IPS DF 6.9 (cell line): ENCODE data around the gene ZNF440.
"Not testable (repeated sequence)": the region's sequence is repeated elsewhere in the genome, so short reads cannot be mapped to it uniquely, and the experiment has no call there.

Experiments used
- DNase-seq: peaks from one replicate; pipeline ENCODE4 v3.0.0-alpha.2; 2013; ENCODE audit warnings: low read depth, low spot score
- H3K27ac ChIP-seq: one replicate; pipeline ENCODE4 v1.5.1; 2013; ENCODE audit warnings: low read length, control low read depth
- H3K27me3 ChIP-seq: 2 replicates; pipeline ENCODE4 v1.6.1; 2013; ENCODE audit warnings: mild to moderate bottlenecking, low read length; ENCODE audit not compliant: control insufficient read depth, insufficient read depth
- H3K36me3 ChIP-seq: 2 replicates; pipeline ENCODE4 v1.6.1; 2013; ENCODE audit warnings: low read length; ENCODE audit not compliant: control insufficient read depth, insufficient read depth
- H3K4me1 ChIP-seq: 2 replicates; pipeline ENCODE4 v1.6.1; 2013; ENCODE audit warnings: low read length; ENCODE audit not compliant: control insufficient read depth, insufficient read depth
- H3K4me3 ChIP-seq: 2 replicates; pipeline ENCODE4 v1.5.1; 2013; ENCODE audit warnings: mild to moderate bottlenecking, low read length
- H3K9me3 ChIP-seq: 2 replicates; pipeline ENCODE4 v1.6.1; 2013; ENCODE audit warnings: low read length, inconsistent platforms; ENCODE audit not compliant: control insufficient read depth, insufficient read depth
- WGBS: extraction: QIAGEN DNeasy Blood & Tissue Kit; methylation state at CpG from one replicate; pipeline ENCODE4 v1.1.7; 2013; ENCODE audit warnings: mixed read lengths, missing lambda C conversion rate; ENCODE audit not compliant: insufficient read length, insufficient coverage; 5-methylcytosine and 5-hydroxymethylcytosine counted together

Gene ZNF440

DNA sequence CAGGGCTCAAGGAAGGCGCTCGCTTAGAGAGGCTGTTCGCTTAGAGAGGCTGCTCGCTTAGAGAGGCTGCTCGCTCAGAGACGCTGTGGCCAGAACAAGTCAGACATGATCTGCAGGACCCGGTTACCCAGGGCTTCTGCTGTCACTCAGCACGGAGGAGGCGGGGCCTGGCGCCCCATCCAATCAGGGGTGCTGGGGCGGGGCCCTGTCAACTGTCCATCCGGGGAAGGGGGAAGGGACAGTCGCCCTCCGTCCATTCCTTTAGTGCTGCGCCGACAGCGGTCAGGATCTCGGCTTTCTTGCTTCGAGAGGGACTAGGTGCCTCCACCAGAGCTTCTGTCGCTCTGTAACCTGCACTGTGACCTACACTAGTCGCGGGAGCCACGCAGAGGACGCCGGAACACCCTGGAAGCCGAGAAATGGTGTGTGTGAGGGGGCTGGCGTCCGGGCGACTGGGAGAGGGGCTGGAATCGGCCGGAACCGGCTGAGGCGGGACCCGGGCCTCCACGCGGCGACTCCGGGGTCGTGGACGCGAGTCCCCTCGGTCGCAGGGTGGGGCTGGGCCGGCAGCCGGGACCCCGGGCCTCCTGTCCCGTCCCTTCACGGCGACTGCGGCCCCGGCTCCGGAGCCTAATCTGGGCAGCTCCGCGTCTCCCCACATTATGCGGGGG, at the start of gene ZNF440:
ZNF440 (plus strand) TSS at position 245 of the 671 bp plus-strand sequence; CDS start at position 420, 175 bp downstream.
- peak; percentile 75 for DNase-seq

DNA sequence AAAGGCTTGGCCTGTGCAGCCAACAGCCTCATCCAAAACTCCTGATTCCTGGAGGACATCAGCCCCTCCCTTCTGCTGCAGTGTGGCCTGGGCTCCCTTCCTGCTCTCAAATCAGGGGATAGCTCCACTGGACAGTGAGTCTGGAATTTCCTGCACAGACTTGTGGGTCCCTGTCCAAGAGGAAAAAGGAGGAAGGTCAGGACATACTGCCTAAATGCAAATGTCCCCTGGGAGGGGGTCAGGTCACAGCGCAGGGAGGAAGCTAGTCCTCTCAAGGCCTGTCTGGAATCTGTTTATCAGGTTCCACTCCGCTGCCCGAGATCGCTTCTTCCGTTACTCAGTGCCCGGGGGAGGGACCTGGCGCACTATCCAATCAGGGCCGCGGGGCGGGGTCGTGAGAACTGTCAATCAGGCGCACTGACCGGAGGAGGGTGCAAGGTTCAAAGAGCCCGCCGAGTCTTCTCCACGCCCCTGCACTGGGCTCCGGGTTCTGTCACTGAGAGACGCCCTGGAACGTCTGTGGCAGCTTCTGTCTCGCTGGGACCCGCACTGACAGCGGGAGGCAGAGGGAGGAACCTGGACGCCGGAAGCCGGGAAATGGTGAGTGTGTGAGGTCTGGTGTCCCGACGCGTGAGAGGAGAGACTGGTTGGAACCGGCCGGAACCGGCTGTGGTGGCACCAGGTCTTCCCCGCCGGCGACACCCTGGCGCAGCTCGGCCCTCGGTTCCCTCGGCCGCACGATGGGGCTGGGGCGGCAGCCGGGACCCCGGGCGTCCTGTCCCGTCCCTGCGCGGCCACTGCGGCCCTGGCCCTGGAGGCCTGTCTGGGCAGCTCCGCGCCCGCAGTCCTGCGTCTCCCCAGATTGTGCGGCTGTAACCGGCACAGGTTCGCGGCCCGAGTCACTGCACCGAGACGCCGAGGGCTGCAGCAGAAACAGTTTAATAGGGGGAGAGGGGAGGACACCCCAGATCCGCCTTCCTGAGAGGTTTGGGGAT, 47.2 kb upstream of the ZNF440 start, which contains the start of gene ZNF441:
ZNF441 (plus strand) TSS at position 404 of the 995 bp plus-strand sequence; CDS start at position 598, 194 bp downstream.
- Histone ChIP-seq H3K4me1 (no peaks in the 10 kb centered on the region), H3K36me3 (no peaks in the 10 kb centered on the region), H3K27me3 (peaks cover 10% of the 10 kb centered on the region; the same call in 1 of the 2 replicates), H3K27ac (no peak within 1 kb of the TSS), H3K4me3 (peak within 1 kb of the TSS; percentile 67), H3K9me3 (no peaks in the 10 kb centered on the region)
- WGBS, result no CpG with 5 or more reads among the region's 61 CpGs
- DNase-seq, result peak; percentile 79

More for the DNA sequence above, at the start of gene ZNF440:
- Histone ChIP-seq H3K4me3 (peak within 1 kb of the TSS; percentile 77; the same call in 1 of the 2 replicates), H3K4me1 (peaks cover 2% of the 10 kb centered on the region; the same call in 1 of the 2 replicates), H3K27me3 (peaks cover 8% of the 10 kb centered on the region; the same call in 1 of the 2 replicates), H3K9me3 (no peaks in the 10 kb centered on the region), H3K27ac (no peak within 1 kb of the TSS), H3K36me3 (no peaks in the 10 kb centered on the region)
- WGBS, result no CpG with 5 or more reads among the region's 55 CpGs

DNA sequence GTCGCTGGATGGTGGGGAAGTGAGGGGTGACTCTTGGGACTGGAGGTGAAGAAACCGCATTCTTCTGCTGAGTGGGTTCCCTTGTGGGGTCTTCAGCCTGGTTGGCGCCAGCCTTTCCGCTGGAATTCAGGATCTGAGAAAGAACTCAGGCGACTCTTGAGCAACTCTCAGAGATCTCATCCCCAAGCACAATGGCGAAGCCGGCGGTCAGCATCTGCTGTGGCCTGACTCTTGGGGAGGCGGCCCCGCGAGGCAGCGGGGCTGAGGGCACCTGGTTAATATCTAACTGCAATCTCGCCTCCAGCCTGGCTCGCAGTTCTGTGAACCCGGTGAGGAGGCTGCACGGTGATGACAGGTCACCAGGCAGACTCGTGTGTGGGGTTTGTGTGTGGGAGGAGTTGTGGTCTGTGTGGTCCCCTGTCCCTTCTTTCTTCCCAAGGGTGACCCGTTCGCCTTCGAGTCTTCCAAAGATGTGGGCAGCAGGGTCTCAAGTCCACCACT, 46.4 kb upstream of the ZNF440 start:
- no peaks in the 10 kb centered on the region for H3K9me3 ChIP-seq
- H3K27me3 ChIP-seq, result peaks cover 10% of the 10 kb centered on the region; the same call in 1 of the 2 replicates
- no peaks in the 10 kb centered on the region for H3K4me1 ChIP-seq
- peak overlapping the region; percentile 67; the same call in 1 of the 2 replicates for H3K4me3 ChIP-seq
- H3K27ac ChIP-seq, result no peak overlapping the region
- no CpG with 5 or more reads among the region's 20 CpGs for WGBS
- H3K36me3 ChIP-seq, result no peaks in the 10 kb centered on the region
- no peak for DNase-seq

DNA sequence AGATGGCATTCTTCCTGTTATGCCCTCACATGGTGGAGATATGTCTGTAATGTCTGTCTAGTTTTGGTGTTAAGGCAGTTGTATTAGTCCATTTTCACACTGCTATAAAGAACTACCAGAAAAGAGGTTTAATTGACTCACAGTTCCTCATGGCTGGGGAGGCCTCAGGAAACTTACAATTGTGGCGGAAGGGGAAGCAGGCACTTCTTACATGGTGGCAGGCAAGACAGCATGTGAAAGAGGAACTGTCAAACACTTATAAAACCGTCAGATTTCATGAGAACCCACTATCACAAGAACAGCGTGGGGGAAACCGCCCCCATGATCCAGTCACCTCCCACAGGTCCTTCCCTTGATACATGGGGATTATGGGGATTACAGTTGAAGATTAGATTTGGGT, 44.1 kb upstream of the ZNF440 start:
- H3K27ac ChIP-seq, result no peak overlapping the region
- no peaks in the 10 kb centered on the region for H3K36me3 ChIP-seq
- no CpG with 5 or more reads among the region's 4 CpGs for whole genome bisulfite sequencing
- DNase-seq, result no peak
- peaks cover 10% of the 10 kb centered on the region; the same call in 1 of the 2 replicates for H3K27me3 ChIP-seq
- no peak overlapping the region for H3K4me3 ChIP-seq
- H3K4me1 ChIP-seq, result no peaks in the 10 kb centered on the region
- no peaks in the 10 kb centered on the region for H3K9me3 ChIP-seq

DNA sequence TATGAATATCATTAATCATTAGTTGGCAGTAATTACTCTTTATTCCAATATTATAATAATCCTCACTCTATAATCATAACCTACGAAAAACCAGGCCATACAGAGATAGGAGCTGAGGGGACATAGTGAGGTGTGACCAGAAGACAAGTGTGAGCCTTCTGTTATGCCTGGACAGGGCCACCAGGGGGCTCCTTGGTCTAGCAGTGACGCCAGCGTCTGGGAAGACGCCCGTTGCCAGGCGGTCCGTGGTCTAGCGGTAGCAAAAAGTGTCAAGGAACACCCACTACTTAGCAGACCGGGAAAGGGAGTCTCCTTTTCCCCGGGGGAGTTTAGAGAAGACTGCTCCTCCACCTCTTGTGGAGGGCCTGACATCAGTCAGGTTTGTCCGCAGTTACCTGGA, 42.6 kb upstream of the ZNF440 start:
- H3K27me3 ChIP-seq, result peaks cover 10% of the 10 kb centered on the region; the same call in 1 of the 2 replicates
- not testable (repeated sequence) for H3K9me3 ChIP-seq, H3K27ac ChIP-seq, H3K4me3 ChIP-seq, H3K4me1 ChIP-seq, DNase-seq, H3K36me3 ChIP-seq
- no CpG with 5 or more reads among the region's 11 CpGs for WGBS

DNA sequence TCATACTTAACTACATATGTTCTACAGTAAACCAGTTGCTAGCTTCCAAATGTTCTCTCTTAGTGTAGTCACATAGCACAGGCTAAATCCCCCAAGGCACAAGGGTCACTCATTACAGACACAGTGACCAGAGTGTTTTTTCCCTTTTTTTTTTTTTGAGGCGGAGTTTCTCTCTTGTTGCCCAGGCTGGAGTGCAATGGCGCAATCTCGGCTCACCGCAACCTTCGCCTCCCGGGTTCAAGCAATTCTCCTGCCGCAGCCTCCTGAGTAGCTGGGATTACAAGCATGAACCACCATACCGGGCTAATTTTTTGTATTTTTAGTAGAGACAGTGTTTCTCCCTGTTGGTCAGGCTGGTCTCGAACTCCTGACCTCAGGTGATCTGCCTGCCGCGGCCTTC, 37.4 kb upstream of the ZNF440 start:
- not testable (repeated sequence) for H3K27ac ChIP-seq, H3K9me3 ChIP-seq, H3K4me3 ChIP-seq, DNase-seq, H3K27me3 ChIP-seq, H3K36me3 ChIP-seq, H3K4me1 ChIP-seq
- no CpG with 5 or more reads among the region's 11 CpGs for WGBS

DNA sequence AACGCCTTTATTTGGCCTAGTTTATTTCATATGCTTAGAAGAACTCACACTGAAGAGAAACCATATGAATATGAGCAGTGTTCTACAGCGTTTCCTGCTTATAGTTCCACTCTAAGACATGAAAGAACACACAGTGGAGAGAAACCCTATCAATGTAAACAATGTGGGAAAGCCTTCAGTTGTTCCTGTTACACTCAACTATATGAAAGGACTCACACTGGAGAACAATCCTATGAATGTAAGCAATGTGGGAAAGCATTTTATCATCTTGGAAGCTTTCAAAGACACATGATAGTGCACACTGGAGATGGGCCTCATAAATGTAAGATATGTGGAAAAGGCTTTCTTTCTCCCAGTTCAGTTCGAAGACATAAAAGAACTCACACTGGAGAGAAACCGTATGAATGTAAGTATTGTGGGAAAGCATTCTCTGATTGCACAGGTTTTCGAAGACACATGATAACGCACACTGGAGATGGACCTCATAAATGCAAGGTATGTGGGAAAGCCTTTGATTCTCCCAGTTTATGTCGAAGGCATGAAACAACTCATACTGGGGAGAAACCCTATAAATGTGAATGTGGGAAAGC, 33.5 kb upstream of the ZNF440 start:
- no CpG with 5 or more reads among the region's 7 CpGs for WGBS
- no peak for DNase-seq
- Histone ChIP-seq H3K4me1 (no peaks in the 10 kb centered on the region), H3K27ac (no peak overlapping the region), H3K27me3 (no peaks in the 10 kb centered on the region), H3K9me3 (no peaks in the 10 kb centered on the region; the same call in 1 of the 2 replicates), H3K4me3 (no peak overlapping the region), H3K36me3 (no peaks in the 10 kb centered on the region)

DNA sequence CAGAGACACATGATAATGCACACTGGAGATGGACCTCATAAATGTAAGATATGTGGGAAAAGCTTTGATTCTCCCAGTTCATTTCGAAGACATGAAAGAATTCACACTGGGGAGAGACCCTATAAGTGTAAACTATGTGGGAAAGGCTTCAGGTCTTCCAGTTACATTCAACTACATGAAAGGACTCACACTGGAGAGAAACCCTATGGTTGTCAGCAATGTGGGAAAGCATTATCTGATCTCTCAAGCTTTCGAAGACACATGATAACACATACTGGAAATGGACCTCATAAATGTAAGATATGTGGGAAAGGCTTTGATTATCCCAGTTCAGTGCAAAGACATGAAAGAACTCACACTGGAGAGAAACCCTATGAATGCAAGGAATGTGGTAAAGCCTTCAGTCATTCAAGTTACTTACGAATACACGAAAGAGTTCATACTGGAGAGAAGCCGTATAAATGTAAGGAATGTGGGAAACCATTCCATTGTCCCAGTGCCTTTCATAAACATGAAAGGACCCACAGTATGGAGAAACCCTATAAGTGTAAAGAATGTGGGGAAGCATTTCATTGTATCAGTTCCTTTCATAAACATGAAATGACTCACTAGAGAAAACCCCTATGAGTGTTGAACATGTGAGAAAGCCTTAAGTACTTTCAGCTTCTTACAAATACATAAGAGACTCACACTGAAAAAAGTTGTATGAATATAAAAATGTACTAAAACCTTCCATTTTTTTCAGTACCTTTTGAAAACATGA, 32.6 kb upstream of the ZNF440 start:
- no CpG with 5 or more reads among the region's 5 CpGs for WGBS
- no peak for DNase-seq
- Histone ChIP-seq H3K9me3 (no peaks in the 10 kb centered on the region; the same call in 1 of the 2 replicates), H3K27me3 (no peaks in the 10 kb centered on the region), H3K4me1 (no peaks in the 10 kb centered on the region), H3K36me3 (no peaks in the 10 kb centered on the region), H3K27ac (no peak overlapping the region), H3K4me3 (no peak overlapping the region)

DNA sequence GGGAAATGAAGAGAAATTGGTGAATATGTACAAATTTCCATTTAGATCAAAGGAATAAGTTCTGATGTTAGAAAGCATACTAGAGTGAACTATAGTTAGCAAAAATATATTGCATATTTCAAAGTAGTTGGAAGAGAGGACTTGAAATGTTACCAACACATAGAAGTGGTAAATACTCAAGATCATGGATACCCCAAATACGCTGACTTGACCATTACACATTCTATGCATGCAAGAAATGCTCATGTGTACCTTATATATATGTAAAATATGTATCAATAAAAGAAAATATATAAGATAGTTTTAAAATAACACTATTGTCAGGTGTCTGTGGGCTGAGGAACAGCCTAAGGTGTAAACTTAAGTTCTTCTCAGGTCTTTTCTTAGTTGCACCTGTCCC, 30.3 kb upstream of the ZNF440 start:
- no peak overlapping the region for H3K27ac ChIP-seq
- no peaks in the 10 kb centered on the region for H3K4me1 ChIP-seq
- H3K36me3 ChIP-seq, result no peaks in the 10 kb centered on the region
- no CpG with 5 or more reads among the region's 1 CpG for WGBS
- no peak for DNase-seq
- no peaks in the 10 kb centered on the region for H3K27me3 ChIP-seq
- H3K4me3 ChIP-seq, result no peak overlapping the region
- H3K9me3 ChIP-seq, result no peaks in the 10 kb centered on the region; the same call in 1 of the 2 replicates
